HG03196 (cell line): ENCODE results near the gene ACCSL.

Experiments used
- ATAC-seq: cut with Tn5 transposase; IDR thresholded peaks from one replicate; pipeline ENCODE4 v1.9.1; 2021; ENCODE audit not compliant: unreplicated experiment

Gene ACCSL

GRCh38 chr11:44057340-44057739, 9.6 kb downstream of the ACCSL start:
- ATAC-seq, result no peak

- ATAC-seq, result no peak
Measured at GRCh38 chr11:44058275-44058674, 10.5 kb downstream of the ACCSL start.

- ATAC-seq, result no peak
Measured at GRCh38 chr11:44065161-44065661, 17.4 kb downstream of the ACCSL start.

- peak; percentile 94 for ATAC-seq
Measured at GRCh38 chr11:44065841-44066731, 18.3 kb downstream of the ACCSL start, which contains the start of gene ACCS. Gene ACCS, plus strand, starts transcription at chr11:44066270. Its CDS starts 1,358 bp downstream, at chr11:44067628.

- no peak for ATAC-seq
Measured at GRCh38 chr11:44066732-44067141, 19.0 kb downstream of the ACCSL start.

GRCh38 chr11:44067266-44067665, 19.5 kb downstream of the ACCSL start:
- ATAC-seq, result no peak

- no peak for ATAC-seq
Measured at GRCh38 chr11:44068180-44068579, 20.4 kb downstream of the ACCSL start.

GRCh38 chr11:44071157-44071556, 23.4 kb downstream of the ACCSL start:
- no peak for ATAC-seq

GRCh38 chr11:44072757-44073658, 25.2 kb downstream of the ACCSL start:
- no peak for ATAC-seq

GRCh38 chr11:44078794-44079193, 31.0 kb downstream of the ACCSL start:
- no peak for ATAC-seq

- no peak for ATAC-seq
Measured at GRCh38 chr11:44079376-44079775, 31.6 kb downstream of the ACCSL start.

- ATAC-seq, result no peak
Measured at GRCh38 chr11:44080951-44081350, 33.2 kb downstream of the ACCSL start.

- ATAC-seq, result no peak
Measured at GRCh38 chr11:44082645-44083044, 34.9 kb downstream of the ACCSL start.

- ATAC-seq, result no peak
Measured at GRCh38 chr11:44083433-44083832, 35.7 kb downstream of the ACCSL start.

- ATAC-seq, result no peak
Measured at GRCh38 chr11:44083906-44084305, 36.1 kb downstream of the ACCSL start.

- ATAC-seq, result no peak
Measured at GRCh38 chr11:44085330-44085729, 37.5 kb downstream of the ACCSL start.

- no peak for ATAC-seq
Measured at GRCh38 chr11:44088377-44088776, 40.6 kb downstream of the ACCSL start.

GRCh38 chr11:44088871-44089270, 41.1 kb downstream of the ACCSL start:
- no peak for ATAC-seq

- ATAC-seq, result no peak
Measured at GRCh38 chr11:44090539-44090938, 42.8 kb downstream of the ACCSL start.

GRCh38 chr11:44094260-44094868, 46.6 kb downstream of the ACCSL start:
- no peak for ATAC-seq
